HFFc6 (cell line): Measurements from ENCODE around the gene MADD. TPM values are rescaled to one million over a fixed set of nuclear protein-coding genes. Genes with fewer than 3 reads are reported as not detected.

Experiments used
- DNase-seq: peaks from one replicate; pipeline ENCODE4 v3.0.0-alpha.2; 2018
- H3K27ac Mint-ChIP-seq: 2 replicates; pipeline ENCODE4 v1.8.0; 2020; ENCODE audit warnings: mild to moderate bottlenecking, mixed read lengths
- H3K27me3 Mint-ChIP-seq: 2 replicates; pipeline ENCODE4 v1.8.0; 2021; ENCODE audit warnings: mild to moderate bottlenecking, moderate library complexity, mixed read lengths; ENCODE audit not compliant: insufficient read depth
- H3K36me3 Mint-ChIP-seq: 2 replicates; pipeline ENCODE4 v1.8.0; 2021; ENCODE audit warnings: low read depth, mixed read lengths
- H3K4me1 Mint-ChIP-seq: 2 replicates; pipeline ENCODE4 v1.8.0; 2020; ENCODE audit warnings: low read depth, mixed read lengths
- H3K4me3 Mint-ChIP-seq: 2 replicates; pipeline ENCODE4 v1.8.0; 2020; ENCODE audit warnings: mild to moderate bottlenecking, moderate library complexity, mixed read lengths
- H3K9me3 Mint-ChIP-seq: 2 replicates; pipeline ENCODE4 v1.8.0; 2020; ENCODE audit warnings: mild to moderate bottlenecking, mixed read lengths
- CTCF ChIP-seq: fragments of 200-600 bp; sonication (generic); IDR thresholded peaks from 2 replicates; pipeline ENCODE4 v1.5.0; 2021; ENCODE audit warnings: antibody characterized with exemption, mild to moderate bottlenecking
- total RNA-seq, 6 experiments: library from RNA; stranded (reverse); fragmentation: NEBNext Ultra II Directional; extraction: Animal tissue kit (Norgen Biotek cat#: 25700); gene quantifications; 2 replicates in 1 of 6; 3 replicates in 5 of 6; pipeline ENCODE4 v1.2.3, GENCODE V29; 2021

MADD gene
- total RNA-seq, 6 experiments from 2014 or later = 22.4 to 30.5 (median 25.2) TPM

GRCh38 chr11:47296045-47296444 lies 26.1 kb downstream of the MADD start:
- Mint-ChIP-seq H3K4me1 (no peaks in the 10 kb centered on the region), H3K27me3 (no peaks in the 10 kb centered on the region; the same call in 1 of the 2 replicates), H3K4me3 (no peak overlapping the region), H3K27ac (no peak overlapping the region), H3K36me3 (peaks cover 42% of the 10 kb centered on the region), H3K9me3 (peaks cover 13% of the 10 kb centered on the region; the same call in 1 of the 2 replicates)
- no peak for TF ChIP-seq CTCF
- no peak for DNase-seq

- DNase-seq = no peak
- Mint-ChIP-seq H3K36me3 (peaks cover 68% of the 10 kb centered on the region), H3K27ac (no peak overlapping the region), H3K9me3 (peaks cover 20% of the 10 kb centered on the region), H3K4me1 (no peaks in the 10 kb centered on the region), H3K27me3 (no peaks in the 10 kb centered on the region; the same call in 1 of the 2 replicates), H3K4me3 (no peak overlapping the region)
- TF ChIP-seq CTCF = no peak
These were observed 29.1 kb downstream of the MADD start for GRCh38 chr11:47299078-47299477.

DNA sequence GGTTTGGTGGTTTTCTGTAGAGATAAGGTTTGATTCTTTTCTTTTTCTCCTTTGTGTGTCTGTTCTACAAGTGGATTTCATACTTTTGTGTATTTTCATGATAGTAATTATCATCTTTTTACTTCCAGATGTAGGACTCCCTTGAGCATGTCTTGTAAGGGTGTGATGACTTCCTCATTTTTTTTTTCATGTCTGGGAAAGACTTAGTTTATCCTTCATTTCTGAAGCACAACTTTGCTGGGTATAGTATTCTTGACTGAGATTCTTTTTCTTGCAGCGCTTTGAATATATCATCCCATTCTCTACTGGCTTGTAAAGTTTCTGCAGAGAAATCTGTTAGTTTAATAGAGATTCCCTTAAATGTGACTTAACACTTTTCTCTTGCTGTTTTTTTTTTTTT lies 32.9 kb downstream of the MADD start:
- Mint-ChIP-seq H3K36me3 (peaks cover 61% of the 10 kb centered on the region), H3K27me3 (no peaks in the 10 kb centered on the region; the same call in 1 of the 2 replicates), H3K4me1 (peaks cover 12% of the 10 kb centered on the region; the same call in 1 of the 2 replicates), H3K4me3 (no peak overlapping the region), H3K9me3 (peaks cover 20% of the 10 kb centered on the region), H3K27ac (no peak overlapping the region)
- no peak for TF ChIP-seq CTCF
- DNase-seq = no peak

DNA sequence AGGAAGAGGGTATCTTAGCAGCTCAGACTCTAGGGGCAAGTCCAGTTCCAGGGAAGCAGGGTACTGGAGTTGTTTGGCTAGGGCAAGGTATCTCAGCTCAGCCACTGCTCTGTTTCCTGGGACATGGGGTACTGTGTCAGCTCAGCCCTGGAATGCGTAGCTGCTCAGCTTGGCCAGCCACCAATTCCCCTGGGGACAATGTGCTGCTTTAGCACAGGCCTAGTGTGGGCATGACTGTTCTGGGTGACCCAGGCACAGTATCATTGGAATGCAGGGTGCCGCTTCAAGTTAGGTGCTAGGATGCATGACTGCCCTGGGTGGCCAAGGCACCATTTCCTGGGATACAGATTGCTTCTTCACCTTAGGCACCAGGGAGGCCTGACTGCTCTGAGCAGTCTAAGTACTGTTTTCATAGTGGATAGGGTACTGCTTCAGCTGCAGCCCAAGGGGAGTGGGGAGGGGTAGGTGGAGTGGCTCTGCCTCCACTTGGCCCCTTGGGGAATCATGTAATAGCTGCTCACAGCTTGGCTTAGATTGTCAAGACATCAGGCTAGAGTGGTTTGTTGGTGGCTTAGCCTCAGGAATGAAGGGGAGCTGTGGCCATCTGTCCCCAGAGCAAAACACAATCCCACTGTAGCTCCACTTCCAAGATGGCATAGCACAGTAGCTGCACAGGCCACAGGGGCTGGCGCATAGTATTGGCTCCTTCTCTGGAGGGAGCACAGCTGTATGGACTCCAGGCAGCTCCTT lies 36.0 kb downstream of the MADD start:
- no peak overlapping the region for H3K4me3 Mint-ChIP-seq
- H3K27me3 Mint-ChIP-seq = no peaks in the 10 kb centered on the region
- DNase-seq = peak; percentile 42
- H3K36me3 Mint-ChIP-seq = peaks cover 49% of the 10 kb centered on the region
- H3K4me1 Mint-ChIP-seq = peaks cover 12% of the 10 kb centered on the region; the same call in 1 of the 2 replicates
- peaks cover 7% of the 10 kb centered on the region for H3K9me3 Mint-ChIP-seq
- no peak for TF ChIP-seq CTCF
- no peak overlapping the region for H3K27ac Mint-ChIP-seq

DNA sequence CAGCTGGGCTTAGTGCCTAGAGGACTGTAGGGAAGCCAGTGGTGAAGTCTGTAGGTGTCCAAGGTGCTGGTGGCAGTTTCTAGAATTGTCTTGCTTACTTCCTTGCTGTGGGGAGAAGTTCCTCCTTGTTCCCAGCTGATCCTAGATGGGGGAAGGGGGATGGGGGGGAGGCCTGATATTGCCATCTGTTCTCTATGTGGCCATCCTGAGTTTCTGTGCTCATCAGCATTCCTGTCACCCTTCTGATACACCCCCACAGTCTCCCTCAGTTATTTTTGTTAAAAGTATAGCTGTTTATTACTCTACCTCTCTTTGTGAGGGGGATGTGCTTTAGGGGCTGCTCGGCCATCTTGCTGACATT lies 36.5 kb downstream of the MADD start:
- Mint-ChIP-seq H3K36me3 (peaks cover 44% of the 10 kb centered on the region), H3K9me3 (peaks cover 7% of the 10 kb centered on the region), H3K4me3 (no peak overlapping the region), H3K27ac (no peak overlapping the region), H3K27me3 (no peaks in the 10 kb centered on the region; the same call in 1 of the 2 replicates), H3K4me1 (peaks cover 12% of the 10 kb centered on the region; the same call in 1 of the 2 replicates)
- TF ChIP-seq CTCF = no peak
- no peak for DNase-seq
